Measurements from ENCODE around the gene PRM3. TPM values are rescaled to one million over a fixed set of nuclear protein-coding genes. Genes with fewer than 3 reads are reported as not detected.

Gene PRM3
- total and polyA plus RNA-seq, 4 donors, result not detected

DNA sequence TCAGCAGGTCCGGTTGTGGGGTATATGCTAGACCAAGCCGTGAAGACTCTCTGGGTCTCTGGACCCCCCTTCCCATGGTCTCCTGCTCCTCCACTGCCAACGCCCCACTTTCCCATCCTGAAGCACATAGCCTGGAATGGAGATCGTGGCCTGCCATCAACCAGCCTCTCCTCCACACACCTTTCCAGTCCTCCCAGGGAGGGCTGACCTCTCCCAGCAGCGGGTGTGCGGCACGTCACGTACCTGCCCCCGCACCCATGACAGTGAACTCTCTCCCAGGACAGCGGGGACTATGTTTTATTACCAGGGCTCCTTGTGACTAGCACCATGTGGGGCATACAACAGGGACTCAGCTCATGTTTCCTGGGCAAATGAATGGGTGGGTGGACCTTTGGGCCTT, 1.8 kb downstream of the PRM3 start:
- TF ChIP-seq FOXA1 (IDR thresholded peaks at IDR 0.05) (no peak), TAF1 (conservative IDR thresholded peaks at IDR 0.05) (no peak), CTCF (IDR thresholded peaks at IDR 0.05; ENCODE audit: low read depth, low read length, missing input control) (no peak), EGR1 (IDR thresholded peaks at IDR 0.05; ENCODE audit: low read depth in 2 of 2) (no peak), NR2F2 (IDR thresholded peaks at IDR 0.05) (no peak), GABPA (IDR thresholded peaks at IDR 0.05 in 1 of 2, conservative IDR thresholded peaks at IDR 0.05 in 1 of 2) (no peak), RXRA (IDR thresholded peaks at IDR 0.05) (no peak), JUND (IDR thresholded peaks at IDR 0.05) (no peak), HNF4A (conservative IDR thresholded peaks at IDR 0.05) (no peak), YY1 (IDR thresholded peaks at IDR 0.05) (no peak), SP1 (IDR thresholded peaks at IDR 0.05) (no peak), HNF4G (IDR thresholded peaks at IDR 0.05) (no peak)
- Histone ChIP-seq H3K9me3 (ENCODE audit: control insufficient read depth in 4 of 4, low read length in 3 of 4) (no peaks in the 10 kb centered on the region), H3K27me3 (ENCODE audit: control insufficient read depth in 4 of 4, insufficient read depth in 4 of 4, low read length in 3 of 4) (no peaks in the 10 kb centered on the region), H3K36me3 (ENCODE audit: control insufficient read depth in 4 of 4, insufficient read depth in 3 of 4, low read depth in 1 of 4, low read length in 3 of 4) (no peaks in the 10 kb centered on the region), H3K4me3 (ENCODE audit: low read depth in 1 of 3, low read length in 3 of 3) (no peak overlapping the region), H3K27ac (ENCODE audit: low read depth in 1 of 2, low read length in 2 of 2) (no peak overlapping the region), H3K4me1 (ENCODE audit: control insufficient read depth in 4 of 4, insufficient read depth in 4 of 4, low read length in 3 of 4) (no peaks in the 10 kb centered on the region), H3K9ac (ENCODE audit: low read depth in 1 of 2, low read length in 2 of 2) (no peak overlapping the region)
- WGBS, result 96% methylated on average over 10 of the region's 10 CpGs
- DNase-seq (ENCODE audit: low spot score), result no peak

DNA sequence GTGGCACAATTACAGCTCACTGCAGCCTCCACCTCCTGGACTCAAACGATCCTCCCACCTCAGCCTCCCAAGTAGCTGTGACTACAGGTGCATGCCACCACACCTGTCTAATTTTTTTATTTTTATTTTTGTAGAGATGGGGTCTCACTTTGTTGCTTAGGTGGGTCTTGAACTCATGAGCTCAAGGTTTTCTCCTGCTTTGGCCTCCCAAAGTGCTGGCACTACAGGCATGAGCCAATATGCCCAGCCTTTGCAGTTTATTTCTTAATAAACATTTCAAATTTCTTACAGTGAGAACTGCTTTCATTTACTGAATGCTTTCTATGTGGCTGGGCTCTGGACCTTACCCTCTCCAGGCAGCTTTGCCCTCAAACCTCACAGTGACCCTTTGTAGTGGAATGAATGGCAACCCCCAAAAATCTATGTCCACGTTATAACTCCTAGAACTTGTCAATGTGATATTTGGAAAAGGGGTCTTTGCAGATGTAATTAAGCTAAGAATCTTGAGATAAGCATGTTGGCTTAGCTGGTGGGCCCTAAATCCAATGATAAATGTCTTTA, 2.7 kb downstream of the PRM3 start:
- Histone ChIP-seq H3K9ac (ENCODE audit: low read depth in 1 of 2, low read length in 2 of 2) (no peak overlapping the region), H3K27ac (ENCODE audit: low read depth in 1 of 2, low read length in 2 of 2) (no peak overlapping the region), H3K27me3 (ENCODE audit: control insufficient read depth in 4 of 4, insufficient read depth in 4 of 4, low read length in 3 of 4) (no peaks in the 10 kb centered on the region), H3K9me3 (ENCODE audit: control insufficient read depth in 4 of 4, low read length in 3 of 4) (no peaks in the 10 kb centered on the region), H3K4me1 (ENCODE audit: control insufficient read depth in 4 of 4, insufficient read depth in 4 of 4, low read length in 3 of 4) (no peaks in the 10 kb centered on the region), H3K4me3 (ENCODE audit: low read depth in 1 of 3, low read length in 3 of 3) (no peak overlapping the region), H3K36me3 (ENCODE audit: control insufficient read depth in 4 of 4, insufficient read depth in 3 of 4, low read depth in 1 of 4, low read length in 3 of 4) (no peaks in the 10 kb centered on the region)
- WGBS, result 86% methylated on average over 2 of the region's 2 CpGs
- DNase-seq (ENCODE audit: low spot score), result no peak
- TF ChIP-seq RAD21 (IDR thresholded peaks at IDR 0.05) (no peak), REST (IDR thresholded peaks at IDR 0.05) (no peak), ZBTB33 (IDR thresholded peaks at IDR 0.05) (no peak), FOXA2 (IDR thresholded peaks at IDR 0.05) (no peak), RXRA (IDR thresholded peaks at IDR 0.05) (no peak), CTCF (IDR thresholded peaks at IDR 0.05; ENCODE audit: low read depth, low read length, missing input control) (no peak), HNF4A (conservative IDR thresholded peaks at IDR 0.05) (peak in 1 of 2 donors; percentile 21), JUND (IDR thresholded peaks at IDR 0.05) (no peak), TAF1 (conservative IDR thresholded peaks at IDR 0.05) (no peak), SP1 (IDR thresholded peaks at IDR 0.05) (peak; percentile 18), MAX (IDR thresholded peaks at IDR 0.05) (no peak), FOXA1 (IDR thresholded peaks at IDR 0.05) (no peak)
